ENCODE measurements around the gene XPC. TPM values are rescaled to one million over a fixed set of nuclear protein-coding genes. Genes with fewer than 3 reads are reported as not detected.

The XPC gene
- total and polyA plus RNA-seq, 12 donors, result 7.3 to 15.8 (median 9.8) TPM

GRCh38 chr3:14162178-14162577 lies 16.2 kb downstream of the XPC start:
- ATAC-seq (no peak), DNase-seq (no peak)
- H3K9me3 ChIP-seq, result peaks cover 0 to 21% (median 11%) of the 10 kb centered on the region in 11 donors
- TF ChIP-seq CTCF (IDR thresholded peaks at IDR 0.05), result no peak
- no peaks in the 10 kb centered on the region for H3K27me3 ChIP-seq
- intact Hi-C loops (cut with DNase I), result no loop called here
- no peaks in the 10 kb centered on the region for H3K4me1 ChIP-seq
- WGBS, 2 donors, result 98% methylated on average over 2 of the region's 2 CpGs
- H3K4me3 ChIP-seq, result no peak overlapping the region
- H3K27ac ChIP-seq, result no peak overlapping the region
- peaks cover 9 to 100% (median 94%) of the 10 kb centered on the region in 9 donors for H3K36me3 ChIP-seq

GRCh38 chr3:14161282-14161681 lies 17.1 kb downstream of the XPC start:
- no peak overlapping the region for H3K27ac ChIP-seq
- peaks cover 0 to 21% (median 11%) of the 10 kb centered on the region in 11 donors for H3K9me3 ChIP-seq
- intact Hi-C loops (cut with DNase I), result no loop called here
- DNase-seq, result no peak
- WGBS, 2 donors, result 93 to 94% methylated on average over 2 of the region's 2 CpGs
- no peaks in the 10 kb centered on the region for H3K4me1 ChIP-seq
- H3K4me3 ChIP-seq, result no peak overlapping the region
- ATAC-seq, result no peak
- H3K27me3 ChIP-seq, result no peaks in the 10 kb centered on the region
- H3K36me3 ChIP-seq, result peaks cover 9 to 100% (median 95%) of the 10 kb centered on the region in 9 donors
- TF ChIP-seq CTCF (IDR thresholded peaks at IDR 0.05), result no peak

- H3K27ac ChIP-seq, result no peak overlapping the region
- TF ChIP-seq CTCF (IDR thresholded peaks at IDR 0.05), result no peak
- no peaks in the 10 kb centered on the region for H3K27me3 ChIP-seq
- intact Hi-C loops (cut with DNase I), result no loop called here
- H3K4me3 ChIP-seq, result no peak overlapping the region
- H3K9me3 ChIP-seq, result peaks cover 0 to 21% (median 11%) of the 10 kb centered on the region in 11 donors
- DNase-seq (no peak), ATAC-seq (no peak)
- H3K4me1 ChIP-seq, result no peaks in the 10 kb centered on the region
- WGBS, 2 donors, result 98 to 99% methylated on average over 8 of the region's 8 CpGs
- peaks cover 9 to 99% (median 87%) of the 10 kb centered on the region in 9 donors for H3K36me3 ChIP-seq
These were observed 19.0 kb downstream of the XPC start for GRCh38 chr3:14159426-14159825.

GRCh38 chr3:14158370-14158769 lies 20.0 kb downstream of the XPC start:
- ATAC-seq (no peak), DNase-seq (no peak)
- Histone ChIP-seq H3K4me1 (no peaks in the 10 kb centered on the region), H3K36me3 (peaks cover 9 to 98% (median 76%) of the 10 kb centered on the region in 9 donors), H3K9me3 (peaks cover 0 to 21% (median 11%) of the 10 kb centered on the region in 11 donors), H3K4me3 (no peak overlapping the region), H3K27ac (no peak overlapping the region), H3K27me3 (no peaks in the 10 kb centered on the region)
- TF ChIP-seq CTCF (IDR thresholded peaks at IDR 0.05), result no peak
- intact Hi-C loops (cut with DNase I), result no loop called here
- 92 to 98% methylated on average over 14 of the region's 14 CpGs for WGBS, 2 donors
